ENCODE measurements around the gene SMYD1.

DNA sequence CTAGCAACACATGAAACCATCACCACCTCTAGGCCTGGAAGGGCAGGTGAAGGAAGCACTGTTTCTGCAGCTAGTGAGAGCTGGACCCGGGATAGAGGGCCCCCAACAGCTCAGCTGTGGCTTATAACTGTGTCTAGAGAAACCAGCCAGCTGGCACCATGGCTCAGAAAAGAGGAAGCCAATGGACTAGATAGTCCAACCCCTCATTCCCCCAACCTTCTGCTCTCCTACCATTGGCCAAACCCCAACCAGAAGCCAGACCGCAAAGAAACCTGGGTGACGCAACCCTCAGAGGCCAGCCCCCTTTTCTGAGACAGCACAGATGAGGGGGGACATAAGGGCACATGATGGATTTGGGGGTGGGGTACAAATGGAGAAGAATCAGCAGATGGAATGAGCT is 24.3 kb downstream of the SMYD1 start:
- TF ChIP-seq POLR2AphosphoS5 (IDR thresholded peaks at IDR 0.05; ENCODE audit: insufficient read depth, low read depth, low read length) (no peak), EZH2 (IDR thresholded peaks at IDR 0.05; ENCODE audit: borderline replicate concordance, low read depth, low read length, severe bottlenecking) (no peak), POLR2A (IDR thresholded peaks at IDR 0.05; ENCODE audit: low read depth, low read length) (no peak), MYC (IDR thresholded peaks at IDR 0.05; ENCODE audit: low read depth, low read length) (no peak)
- TF ChIP-seq, protein P1, sequence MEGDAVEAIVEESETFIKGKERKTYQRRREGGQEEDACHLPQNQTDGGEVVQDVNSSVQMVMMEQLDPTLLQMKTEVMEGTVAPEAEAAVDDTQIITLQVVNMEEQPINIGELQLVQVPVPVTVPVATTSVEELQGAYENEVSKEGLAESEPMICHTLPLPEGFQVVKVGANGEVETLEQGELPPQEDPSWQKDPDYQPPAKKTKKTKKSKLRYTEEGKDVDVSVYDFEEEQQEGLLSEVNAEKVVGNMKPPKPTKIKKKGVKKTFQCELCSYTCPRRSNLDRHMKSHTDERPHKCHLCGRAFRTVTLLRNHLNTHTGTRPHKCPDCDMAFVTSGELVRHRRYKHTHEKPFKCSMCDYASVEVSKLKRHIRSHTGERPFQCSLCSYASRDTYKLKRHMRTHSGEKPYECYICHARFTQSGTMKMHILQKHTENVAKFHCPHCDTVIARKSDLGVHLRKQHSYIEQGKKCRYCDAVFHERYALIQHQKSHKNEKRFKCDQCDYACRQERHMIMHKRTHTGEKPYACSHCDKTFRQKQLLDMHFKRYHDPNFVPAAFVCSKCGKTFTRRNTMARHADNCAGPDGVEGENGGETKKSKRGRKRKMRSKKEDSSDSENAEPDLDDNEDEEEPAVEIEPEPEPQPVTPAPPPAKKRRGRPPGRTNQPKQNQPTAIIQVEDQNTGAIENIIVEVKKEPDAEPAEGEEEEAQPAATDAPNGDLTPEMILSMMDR (IDR thresholded peaks at IDR 0.05; ENCODE audit: extremely low read depth in 1 of 2, insufficient read depth in 1 of 2, low read depth in 1 of 2, low read length in 2 of 2): no peak
- TF ChIP-seq, protein P2, sequence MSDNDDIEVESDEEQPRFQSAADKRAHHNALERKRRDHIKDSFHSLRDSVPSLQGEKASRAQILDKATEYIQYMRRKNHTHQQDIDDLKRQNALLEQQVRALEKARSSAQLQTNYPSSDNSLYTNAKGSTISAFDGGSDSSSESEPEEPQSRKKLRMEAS (IDR thresholded peaks at IDR 0.05; ENCODE audit: insufficient read depth, insufficient read length): no peak
